HEK293 (cell line): Measurements from ENCODE around the gene ADPRHL1.

ENCODE experiments used
- CTCF ChIP-seq: fragments of 450-650 bp; formaldehyde crosslinking; IDR thresholded peaks from 2 replicates; pipeline ENCODE4 v1.5.1; 2016; ENCODE audit warnings: missing biosample characterization, missing genetic modification characterization
- PBX3 ChIP-seq: sonication (generic); formaldehyde crosslinking; IDR thresholded peaks from 2 replicates; pipeline ENCODE4 v1.8.1; 2022; ENCODE audit warnings: mild to moderate bottlenecking, moderate library complexity, missing genetic modification reagents
- ZNF184 ChIP-seq: fragments of 450-650 bp; IDR thresholded peaks from 2 replicates; pipeline ENCODE4 v1.5.1; 2018; ENCODE audit warnings: missing biosample characterization, mild to moderate bottlenecking, missing genetic modification characterization
- ZNF670 ChIP-seq: fragments of 450-650 bp; formaldehyde crosslinking; IDR thresholded peaks from 2 replicates; pipeline ENCODE4 v1.5.1; 2016; ENCODE audit warnings: missing biosample characterization, missing genetic modification characterization, low read depth

GRCh38 chr13:113437408-113438010, 15.8 kb downstream of the ADPRHL1 start:
- TF ChIP-seq ZNF184: no peak
- no peak for TF ChIP-seq ZNF670 (tag by site-specific recombination)
- TF ChIP-seq CTCF (tag by site-specific recombination): no peak
- TF ChIP-seq PBX3: no peak
